Measurements from ENCODE around the gene PDHX. TPM values are rescaled to one million over a fixed set of nuclear protein-coding genes. Genes with fewer than 3 reads are reported as not detected.

PDHX gene
- total RNA-seq, 2 experiments from 2014 or later = 32.3 TPM

DNA sequence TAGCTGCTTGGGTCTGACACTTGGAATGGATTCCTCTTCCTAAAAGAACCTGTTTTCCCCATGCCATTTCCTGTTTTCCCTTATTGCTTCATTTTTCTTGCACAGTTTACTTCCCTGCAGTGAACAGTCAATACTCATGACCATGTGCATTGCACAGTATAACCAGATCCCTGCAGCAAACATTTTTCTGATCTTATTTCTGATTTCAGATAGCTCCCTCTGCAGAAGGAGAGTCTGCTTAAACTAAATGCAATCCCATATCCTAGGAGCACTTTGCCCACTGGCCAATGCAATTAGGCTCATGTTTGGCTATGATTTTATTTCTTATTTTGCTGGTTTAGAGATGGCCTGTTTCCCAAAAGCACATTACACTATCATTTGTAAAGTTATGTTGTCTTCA lies 125.8 kb downstream of the PDHX start:
- H3K27me3 Mint-ChIP-seq (ENCODE audit: low read depth) = peaks cover 2% of the 10 kb centered on the region
- peaks cover 56% of the 10 kb centered on the region for H3K4me1 Mint-ChIP-seq (ENCODE audit: low read depth)
- no peak overlapping the region for H3K4me3 Mint-ChIP-seq
- H3K9me3 Mint-ChIP-seq (ENCODE audit: insufficient read depth) = no peaks in the 10 kb centered on the region
- POLR2A ChIA-PET = interaction anchor here (1.2 to 2.5 kb wide), 2 partner anchors 29 to 98 kb away, joined by 3 to 14 read pairs; no protein-coding TSS in a partner anchor
- no peak overlapping the region for H3K27ac Mint-ChIP-seq
- CTCF ChIA-PET = interaction anchor here (0.6 to 2.7 kb wide), 4 partner anchors 8 to 47 kb away, joined by 3 to 7 read pairs (median 4); no protein-coding TSS in a partner anchor
- H3K36me3 Mint-ChIP-seq (ENCODE audit: low read depth) = peaks cover 18% of the 10 kb centered on the region
- DNase-seq = no peak
- no peak for ATAC-seq

DNA sequence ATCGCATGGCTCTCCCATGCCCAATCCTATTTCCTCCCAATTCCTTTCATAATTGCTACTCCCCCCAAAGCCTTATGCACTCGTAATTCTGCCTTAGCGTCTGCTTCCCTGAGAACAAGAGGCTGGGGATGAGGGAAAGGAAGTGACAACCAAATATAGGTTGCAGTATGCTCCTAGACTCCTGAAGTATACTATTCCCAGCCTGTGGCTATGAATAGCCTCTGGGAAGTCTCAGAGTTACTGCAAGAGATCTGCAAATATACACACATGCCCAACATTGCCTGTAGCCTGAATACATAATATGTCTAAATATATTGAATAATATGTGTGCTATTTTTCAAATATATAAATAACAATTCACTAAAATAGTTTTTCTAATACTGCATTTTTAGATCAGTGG lies 126.5 kb downstream of the PDHX start:
- Mint-ChIP-seq H3K4me1 (ENCODE audit: low read depth) (peaks cover 63% of the 10 kb centered on the region), H3K27ac (no peak overlapping the region), H3K27me3 (ENCODE audit: low read depth) (peaks cover 2% of the 10 kb centered on the region), H3K9me3 (ENCODE audit: insufficient read depth) (peaks cover under 1% of the 10 kb centered on the region), H3K36me3 (ENCODE audit: low read depth) (peaks cover 23% of the 10 kb centered on the region), H3K4me3 (no peak overlapping the region)
- ATAC-seq = no peak
- POLR2A ChIA-PET = interaction anchor here (0.6 to 1.2 kb wide), 4 partner anchors 30 to 265 kb away, joined by 3 read pairs; partner anchors contain the start of gene CD44
- no peak for DNase-seq
- CTCF ChIA-PET = interaction anchor here (0.6 to 2.7 kb wide), 2 partner anchors 15 to 46 kb away, joined by 3 to 7 read pairs; no protein-coding TSS in a partner anchor

DNA sequence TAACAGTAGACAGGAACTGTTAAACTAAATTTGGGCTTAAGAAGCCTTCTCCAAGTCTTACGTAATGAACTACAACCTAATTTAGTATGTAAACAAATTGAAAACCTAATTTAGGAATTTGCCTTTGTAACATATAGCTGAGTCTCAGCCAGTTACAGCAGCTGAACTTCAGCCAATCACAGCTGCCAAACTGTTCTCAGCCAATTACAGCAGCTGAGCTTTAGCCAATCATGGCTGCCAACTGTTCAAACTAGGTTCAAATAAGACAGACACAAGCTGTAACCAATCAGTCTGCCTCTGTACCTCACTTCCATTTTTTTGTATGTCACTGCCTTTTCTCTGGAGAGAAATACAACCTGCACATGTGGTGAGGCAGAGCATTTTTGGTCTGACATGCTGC lies 127.5 kb downstream of the PDHX start:
- Mint-ChIP-seq H3K4me3 (no peak overlapping the region), H3K36me3 (ENCODE audit: low read depth) (peaks cover 34% of the 10 kb centered on the region), H3K9me3 (ENCODE audit: insufficient read depth) (peaks cover 10% of the 10 kb centered on the region), H3K27me3 (ENCODE audit: low read depth) (peaks cover 2% of the 10 kb centered on the region), H3K4me1 (ENCODE audit: low read depth) (peaks cover 73% of the 10 kb centered on the region), H3K27ac (no peak overlapping the region)
- no peak for ATAC-seq
- DNase-seq = no peak
- ChIA-PET CTCF (interaction anchor here (0.6 to 2.5 kb wide), 10 partner anchors 11 to 195 kb away, joined by 3 to 12 read pairs (median 4); partner anchors contain the start of gene CD44), POLR2A (interaction anchor here (1.1 kb wide), 2 partner anchors 96 to 116 kb away, joined by 3 read pairs; partner anchors contain the start of gene CD44)

DNA sequence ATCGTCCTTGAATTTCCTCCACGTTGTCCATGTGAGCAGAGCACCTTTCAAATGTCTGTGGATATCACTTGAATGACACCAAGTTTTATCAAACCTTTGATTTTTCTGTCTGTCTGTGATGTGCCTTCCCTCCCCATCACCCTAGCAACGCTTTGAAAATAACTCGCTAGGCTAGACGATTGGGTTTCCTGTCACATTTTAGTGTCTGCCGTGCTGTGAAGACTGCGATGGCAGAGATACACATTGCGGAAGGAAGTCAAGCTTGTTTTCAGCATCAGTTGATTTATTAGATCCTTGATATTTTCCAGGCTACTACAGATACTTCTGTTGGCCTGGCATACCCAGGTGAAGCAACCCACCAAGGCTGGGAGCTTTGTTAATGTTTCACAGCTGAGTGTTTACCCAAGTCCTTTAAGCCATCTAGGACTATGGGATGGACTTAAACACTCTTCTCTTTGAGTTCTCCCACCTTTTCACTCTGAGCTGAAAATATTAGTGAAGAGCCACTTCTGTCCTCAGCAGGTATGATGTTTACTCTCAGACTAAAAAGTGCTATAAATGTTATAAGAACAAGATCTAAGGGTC lies 128.9 kb downstream of the PDHX start:
- POLR2A ChIA-PET = interaction anchor here (0.5 to 1.6 kb wide), 6 partner anchors 14 to 120 kb away, joined by 3 to 6 read pairs (median 4); no protein-coding TSS in a partner anchor
- H3K4me1 Mint-ChIP-seq (ENCODE audit: low read depth) = peaks cover 77% of the 10 kb centered on the region
- CTCF ChIA-PET = interaction anchor here (0.9 to 2.5 kb wide), 10 partner anchors 12 to 118 kb away, joined by 3 to 12 read pairs (median 4); no protein-coding TSS in a partner anchor
- no peaks in the 10 kb centered on the region for H3K27me3 Mint-ChIP-seq (ENCODE audit: low read depth)
- H3K27ac Mint-ChIP-seq = peak overlapping the region; percentile 96
- peak overlapping the region; percentile 73 for H3K4me3 Mint-ChIP-seq
- H3K9me3 Mint-ChIP-seq (ENCODE audit: insufficient read depth) = peaks cover 15% of the 10 kb centered on the region
- peaks cover 44% of the 10 kb centered on the region for H3K36me3 Mint-ChIP-seq (ENCODE audit: low read depth)
- DNase-seq = peak; percentile 90
- ATAC-seq = peak; percentile 75

Small RNA genes within 50 kb of the gene (microRNA-seq; reads per million reads assigned to microRNA genes)
- gene MIR1343 = 2.9 reads per million

Other genes starting within 250 kb of the PDHX start
- gene APIP, start 239 bp upstream of the PDHX start, total RNA-seq = 10 to 100 TPM; 31.1 to 34.2 TPM
- 100 to 1,000 TPM; 398 to 399 TPM for gene CD44, start 222.6 kb downstream of the PDHX start, total RNA-seq